Measurements from ENCODE around the gene C1orf141.
A peak's percentile ranks its signal among the peaks of the same experiment; 100 is the strongest.
"Not testable (repeated sequence)": the region's sequence is repeated elsewhere in the genome, so short reads cannot be mapped to it uniquely, and the experiment has no call there.

Gene C1orf141

GRCh38 chr1:67078291-67078690 is 56.5 kb downstream of the C1orf141 start:
- TF ChIP-seq CTCF (IDR thresholded peaks at IDR 0.05; ENCODE audit: insufficient read depth, low read depth, low read length, missing control alignments), result no peak
- no peak overlapping the region for H3K4me3 ChIP-seq (ENCODE audit: low read length)
- no peak for DNase-seq (ENCODE audit: low read depth)

GRCh38 chr1:67077593-67077992 is 57.2 kb downstream of the C1orf141 start:
- TF ChIP-seq CTCF (IDR thresholded peaks at IDR 0.05; ENCODE audit: insufficient read depth, low read depth, low read length, missing control alignments), result no peak
- H3K4me3 ChIP-seq (ENCODE audit: low read length), result no peak overlapping the region
- DNase-seq (ENCODE audit: low read depth), result no peak

- DNase-seq (ENCODE audit: low read depth), result no peak
- no peak overlapping the region for H3K4me3 ChIP-seq (ENCODE audit: low read length)
- no peak for TF ChIP-seq CTCF (IDR thresholded peaks at IDR 0.05; ENCODE audit: insufficient read depth, low read depth, low read length, missing control alignments)
These were observed 62.0 kb downstream of the C1orf141 start for GRCh38 chr1:67072749-67073148.

GRCh38 chr1:67067655-67068054 is 67.1 kb downstream of the C1orf141 start:
- H3K4me3 ChIP-seq (ENCODE audit: low read length); DNase-seq (ENCODE audit: low read depth): not testable (repeated sequence)

- TF ChIP-seq CTCF (IDR thresholded peaks at IDR 0.05; ENCODE audit: insufficient read depth, low read depth, low read length, missing control alignments), result no peak
- DNase-seq (ENCODE audit: low read depth), result no peak
These were observed 72.4 kb downstream of the C1orf141 start for GRCh38 chr1:67062412-67062811.

GRCh38 chr1:67061266-67061665 is 73.5 kb downstream of the C1orf141 start:
- TF ChIP-seq CTCF (IDR thresholded peaks at IDR 0.05; ENCODE audit: insufficient read depth, low read depth, low read length, missing control alignments), result no peak
- H3K4me3 ChIP-seq (ENCODE audit: low read length), result no peak overlapping the region
- DNase-seq (ENCODE audit: low read depth), result no peak

More at GRCh38 chr1:67062412-67062811, 72.4 kb downstream of the C1orf141 start:
- H3K4me3 ChIP-seq (ENCODE audit: low read length), result no peak overlapping the region

GRCh38 chr1:67060811-67061218 is 74.0 kb downstream of the C1orf141 start:
- no peak overlapping the region for H3K4me3 ChIP-seq (ENCODE audit: low read length)
- peak; percentile 96 for DNase-seq (ENCODE audit: low read depth)
- no peak for TF ChIP-seq CTCF (IDR thresholded peaks at IDR 0.05; ENCODE audit: insufficient read depth, low read depth, low read length, missing control alignments)

Measured in epithelial cell of esophagus (primary cell).